ENCODE results near the gene IL19. TPM values are rescaled to one million over a fixed set of nuclear protein-coding genes. Genes with fewer than 3 reads are reported as not detected.

The IL19 gene
- total RNA-seq, 1 donor from 2014 or later: not detected

DNA sequence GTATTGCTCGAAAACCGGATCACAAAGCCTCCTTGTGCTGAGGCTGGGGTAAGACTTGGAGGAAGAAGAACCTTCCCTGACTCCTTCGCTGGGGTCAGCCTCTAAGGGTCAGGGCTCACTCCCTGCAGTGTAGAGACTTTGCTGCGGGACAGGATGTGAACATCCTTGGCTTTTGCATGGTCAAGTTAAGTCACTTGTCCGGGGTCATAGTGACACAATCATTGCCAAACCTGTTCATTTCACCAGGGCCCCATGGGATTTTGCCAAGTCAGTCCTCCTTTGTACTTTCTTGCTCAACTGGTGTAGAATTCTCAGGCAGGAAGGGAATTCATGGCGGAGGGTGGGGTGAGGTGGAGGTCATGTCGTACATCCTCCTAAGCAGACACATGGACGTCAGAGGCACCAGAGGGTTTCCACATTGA, 26.4 kb downstream of the IL19 start:
- H3K27ac Mint-ChIP-seq (ENCODE audit: unreplicated experiment): no peak overlapping the region
- H3K4me3 Mint-ChIP-seq (ENCODE audit: unreplicated experiment): no peak overlapping the region
- H3K9me3 Mint-ChIP-seq (ENCODE audit: unreplicated experiment): no peaks in the 10 kb centered on the region
- H3K4me1 Mint-ChIP-seq (ENCODE audit: unreplicated experiment): no peaks in the 10 kb centered on the region
- DNase-seq (ENCODE audit: extremely low spot score, unreplicated experiment): no peak
- TF ChIP-seq, protein P1, sequence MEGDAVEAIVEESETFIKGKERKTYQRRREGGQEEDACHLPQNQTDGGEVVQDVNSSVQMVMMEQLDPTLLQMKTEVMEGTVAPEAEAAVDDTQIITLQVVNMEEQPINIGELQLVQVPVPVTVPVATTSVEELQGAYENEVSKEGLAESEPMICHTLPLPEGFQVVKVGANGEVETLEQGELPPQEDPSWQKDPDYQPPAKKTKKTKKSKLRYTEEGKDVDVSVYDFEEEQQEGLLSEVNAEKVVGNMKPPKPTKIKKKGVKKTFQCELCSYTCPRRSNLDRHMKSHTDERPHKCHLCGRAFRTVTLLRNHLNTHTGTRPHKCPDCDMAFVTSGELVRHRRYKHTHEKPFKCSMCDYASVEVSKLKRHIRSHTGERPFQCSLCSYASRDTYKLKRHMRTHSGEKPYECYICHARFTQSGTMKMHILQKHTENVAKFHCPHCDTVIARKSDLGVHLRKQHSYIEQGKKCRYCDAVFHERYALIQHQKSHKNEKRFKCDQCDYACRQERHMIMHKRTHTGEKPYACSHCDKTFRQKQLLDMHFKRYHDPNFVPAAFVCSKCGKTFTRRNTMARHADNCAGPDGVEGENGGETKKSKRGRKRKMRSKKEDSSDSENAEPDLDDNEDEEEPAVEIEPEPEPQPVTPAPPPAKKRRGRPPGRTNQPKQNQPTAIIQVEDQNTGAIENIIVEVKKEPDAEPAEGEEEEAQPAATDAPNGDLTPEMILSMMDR (IDR thresholded peaks at IDR 0.05): no peak
- peaks cover 13% of the 10 kb centered on the region for H3K27me3 Mint-ChIP-seq (ENCODE audit: unreplicated experiment)
- H3K36me3 Mint-ChIP-seq (ENCODE audit: unreplicated experiment): no peaks in the 10 kb centered on the region

DNA sequence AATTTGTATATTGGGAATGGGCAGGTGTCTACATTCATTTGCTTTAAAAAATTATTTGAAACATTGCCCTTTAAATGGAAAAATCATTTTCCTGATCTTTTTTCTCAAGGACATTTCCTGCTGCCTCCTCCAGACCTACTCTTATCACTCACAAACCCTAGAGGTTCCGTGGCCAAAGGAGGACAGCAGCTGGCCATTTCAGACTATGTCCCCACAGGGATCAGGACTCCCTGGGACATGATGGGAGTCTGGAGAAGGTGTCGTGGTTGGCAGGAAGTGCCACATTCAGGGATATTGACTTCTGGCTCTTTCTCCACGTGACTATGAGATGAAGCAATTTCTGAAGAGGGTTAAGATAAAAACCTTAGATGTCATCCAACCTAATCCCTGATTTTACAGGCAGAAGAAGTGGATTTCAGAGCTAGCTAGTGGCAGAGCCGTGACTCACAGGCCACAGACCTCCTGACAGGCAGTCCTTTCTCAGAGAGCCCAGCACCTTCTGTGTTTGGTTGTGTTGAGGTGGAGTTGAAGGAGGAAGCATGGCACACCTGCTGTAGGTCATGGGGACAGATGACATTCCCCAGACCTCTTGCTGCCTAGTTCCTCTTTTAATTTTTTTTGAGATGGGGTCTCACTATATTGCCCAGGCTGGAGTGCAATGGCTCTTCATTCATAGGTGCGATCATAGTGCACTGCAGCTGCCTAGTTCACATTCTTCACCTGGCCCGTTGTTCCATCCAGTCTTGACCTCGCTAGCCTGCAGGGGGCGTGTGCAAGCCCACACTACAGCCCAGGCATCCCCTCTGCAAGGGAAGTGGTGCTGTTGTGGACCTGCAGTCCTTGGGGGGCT, 27.2 kb downstream of the IL19 start:
- Mint-ChIP-seq H3K27ac (ENCODE audit: unreplicated experiment) (no peak overlapping the region), H3K4me1 (ENCODE audit: unreplicated experiment) (no peaks in the 10 kb centered on the region), H3K9me3 (ENCODE audit: unreplicated experiment) (no peaks in the 10 kb centered on the region), H3K4me3 (ENCODE audit: unreplicated experiment) (no peak overlapping the region), H3K27me3 (ENCODE audit: unreplicated experiment) (peaks cover 16% of the 10 kb centered on the region), H3K36me3 (ENCODE audit: unreplicated experiment) (no peaks in the 10 kb centered on the region)
- DNase-seq (ENCODE audit: extremely low spot score, unreplicated experiment): no peak
- TF ChIP-seq, protein P1 (IDR thresholded peaks at IDR 0.05): peak; percentile 36

DNA sequence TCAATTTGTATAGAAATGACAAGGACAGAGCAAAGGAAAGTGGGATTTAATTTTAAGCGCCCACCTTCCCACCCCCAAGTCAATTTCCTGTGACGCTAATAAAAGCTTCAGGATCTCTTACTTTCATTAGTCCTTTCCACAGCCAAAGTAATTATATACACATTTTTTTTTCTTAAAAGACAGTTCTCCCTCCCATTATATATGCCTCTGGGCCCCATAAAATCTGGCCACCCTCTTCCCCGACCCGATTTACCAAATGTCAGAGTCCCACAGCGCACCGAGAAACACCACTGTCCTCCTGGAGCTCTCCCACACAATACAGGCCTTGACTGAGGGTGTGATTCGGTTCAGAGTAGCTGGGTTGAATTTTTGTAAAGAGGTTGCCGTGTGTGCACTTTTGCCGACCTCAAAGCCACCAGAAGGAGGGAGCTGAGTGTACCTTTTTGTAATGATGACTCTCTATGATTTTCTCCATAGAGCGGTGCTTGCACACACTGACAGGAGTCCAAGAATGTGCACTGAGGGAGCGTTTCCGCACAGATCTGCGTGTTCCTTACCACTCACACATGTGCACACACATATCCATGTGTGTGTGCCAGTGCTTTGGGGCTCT, 27.9 kb downstream of the IL19 start:
- Mint-ChIP-seq H3K4me1 (ENCODE audit: unreplicated experiment) (no peaks in the 10 kb centered on the region), H3K9me3 (ENCODE audit: unreplicated experiment) (no peaks in the 10 kb centered on the region), H3K27me3 (ENCODE audit: unreplicated experiment) (peaks cover 16% of the 10 kb centered on the region), H3K36me3 (ENCODE audit: unreplicated experiment) (no peaks in the 10 kb centered on the region), H3K4me3 (ENCODE audit: unreplicated experiment) (no peak overlapping the region), H3K27ac (ENCODE audit: unreplicated experiment) (no peak overlapping the region)
- TF ChIP-seq, protein P1 (IDR thresholded peaks at IDR 0.05): peak; percentile 0
- DNase-seq (ENCODE audit: extremely low spot score, unreplicated experiment): no peak

DNA sequence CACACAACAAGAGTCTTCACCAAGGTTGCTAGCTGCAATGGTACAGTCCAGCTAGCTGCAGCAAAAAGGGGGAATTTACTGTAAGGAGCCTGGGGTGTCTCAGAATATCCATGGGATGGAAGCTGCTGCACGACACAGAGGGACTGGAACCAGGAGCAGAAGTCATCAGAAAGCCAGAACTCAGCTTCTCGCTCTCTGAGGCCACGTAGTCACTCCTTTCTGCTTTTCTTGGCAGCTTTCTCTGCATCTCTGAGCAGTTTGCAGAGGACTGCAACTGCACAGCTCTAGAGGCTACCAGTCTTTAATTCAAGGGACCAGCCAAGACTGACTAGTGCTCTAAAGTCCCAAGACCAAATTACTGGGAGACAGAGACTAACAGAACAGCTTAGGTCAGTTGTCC, 28.7 kb downstream of the IL19 start:
- DNase-seq (ENCODE audit: extremely low spot score, unreplicated experiment): no peak
- Mint-ChIP-seq H3K27ac (ENCODE audit: unreplicated experiment) (no peak overlapping the region), H3K4me3 (ENCODE audit: unreplicated experiment) (no peak overlapping the region), H3K9me3 (ENCODE audit: unreplicated experiment) (no peaks in the 10 kb centered on the region), H3K36me3 (ENCODE audit: unreplicated experiment) (no peaks in the 10 kb centered on the region), H3K27me3 (ENCODE audit: unreplicated experiment) (peaks cover 16% of the 10 kb centered on the region), H3K4me1 (ENCODE audit: unreplicated experiment) (no peaks in the 10 kb centered on the region)
- TF ChIP-seq, protein P1 (IDR thresholded peaks at IDR 0.05): no peak

DNA sequence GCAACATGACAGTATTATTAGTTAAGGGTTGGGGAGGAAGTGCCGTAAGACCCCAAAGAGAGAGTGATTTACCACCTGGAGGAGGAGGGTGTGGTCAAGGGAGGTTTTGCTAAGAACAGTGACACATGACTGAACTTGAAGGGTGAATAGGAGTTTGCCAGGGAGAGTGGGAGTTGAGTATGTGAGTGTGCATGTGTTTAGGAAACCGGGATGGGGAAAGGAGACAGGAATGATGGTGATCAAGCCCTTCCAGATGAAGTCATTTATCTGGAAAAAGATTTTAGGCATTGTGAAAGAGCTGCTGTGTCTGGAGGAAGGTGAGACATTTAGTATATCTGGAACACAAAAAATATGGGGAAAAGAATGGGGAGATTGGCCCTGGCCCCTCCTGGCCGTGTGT, 29.8 kb downstream of the IL19 start:
- H3K27ac Mint-ChIP-seq (ENCODE audit: unreplicated experiment): no peak overlapping the region
- H3K27me3 Mint-ChIP-seq (ENCODE audit: unreplicated experiment): peaks cover 23% of the 10 kb centered on the region
- H3K4me3 Mint-ChIP-seq (ENCODE audit: unreplicated experiment): no peak overlapping the region
- no peaks in the 10 kb centered on the region for H3K4me1 Mint-ChIP-seq (ENCODE audit: unreplicated experiment)
- no peaks in the 10 kb centered on the region for H3K36me3 Mint-ChIP-seq (ENCODE audit: unreplicated experiment)
- TF ChIP-seq, protein P1 (IDR thresholded peaks at IDR 0.05): no peak
- no peaks in the 10 kb centered on the region for H3K9me3 Mint-ChIP-seq (ENCODE audit: unreplicated experiment)
- DNase-seq (ENCODE audit: extremely low spot score, unreplicated experiment): no peak
